ENCODE data around the gene EIPR1. TPM values are rescaled to one million over a fixed set of nuclear protein-coding genes. Genes with fewer than 3 reads are reported as not detected.

The EIPR1 gene
- polyA plus RNA-seq, 1 experiment: 49.2 TPM

DNA sequence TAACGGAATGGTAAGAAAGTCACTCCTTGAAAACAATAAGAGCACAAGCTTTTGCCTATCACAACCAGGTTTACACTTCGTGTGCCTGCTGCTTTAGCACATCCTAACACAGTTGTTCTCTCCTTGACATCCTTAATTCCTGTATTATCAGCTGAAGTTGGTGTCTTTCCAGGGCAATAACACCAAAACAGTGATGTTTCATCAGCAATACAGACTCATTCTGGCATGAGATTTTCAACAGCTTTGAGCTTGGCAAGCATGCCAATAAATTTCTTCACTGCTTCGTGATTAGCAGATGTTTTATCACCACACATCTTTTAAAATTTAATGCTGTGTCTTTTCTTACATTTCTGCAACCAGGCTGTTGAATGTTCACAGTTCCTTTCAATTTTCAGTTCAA, 148.4 kb downstream of the EIPR1 start:
- H3K27me3 ChIP-seq (ENCODE audit: control insufficient read depth, insufficient read depth, low read length): no peaks in the 10 kb centered on the region
- POLR2A ChIA-PET: no interaction called here
- DNase-seq (ENCODE audit: low read depth): no peak
- H3K36me3 ChIP-seq (ENCODE audit: control insufficient read depth, insufficient read depth, low read length): no peaks in the 10 kb centered on the region; the same call in 1 of the 2 replicates
- H3K4me3 ChIP-seq (ENCODE audit: low read depth, low read length): no peak overlapping the region
- TF ChIP-seq, protein P1, sequence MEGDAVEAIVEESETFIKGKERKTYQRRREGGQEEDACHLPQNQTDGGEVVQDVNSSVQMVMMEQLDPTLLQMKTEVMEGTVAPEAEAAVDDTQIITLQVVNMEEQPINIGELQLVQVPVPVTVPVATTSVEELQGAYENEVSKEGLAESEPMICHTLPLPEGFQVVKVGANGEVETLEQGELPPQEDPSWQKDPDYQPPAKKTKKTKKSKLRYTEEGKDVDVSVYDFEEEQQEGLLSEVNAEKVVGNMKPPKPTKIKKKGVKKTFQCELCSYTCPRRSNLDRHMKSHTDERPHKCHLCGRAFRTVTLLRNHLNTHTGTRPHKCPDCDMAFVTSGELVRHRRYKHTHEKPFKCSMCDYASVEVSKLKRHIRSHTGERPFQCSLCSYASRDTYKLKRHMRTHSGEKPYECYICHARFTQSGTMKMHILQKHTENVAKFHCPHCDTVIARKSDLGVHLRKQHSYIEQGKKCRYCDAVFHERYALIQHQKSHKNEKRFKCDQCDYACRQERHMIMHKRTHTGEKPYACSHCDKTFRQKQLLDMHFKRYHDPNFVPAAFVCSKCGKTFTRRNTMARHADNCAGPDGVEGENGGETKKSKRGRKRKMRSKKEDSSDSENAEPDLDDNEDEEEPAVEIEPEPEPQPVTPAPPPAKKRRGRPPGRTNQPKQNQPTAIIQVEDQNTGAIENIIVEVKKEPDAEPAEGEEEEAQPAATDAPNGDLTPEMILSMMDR (IDR thresholded peaks at IDR 0.05; ENCODE audit: insufficient read depth, low read depth, low read length): no peak
- CTCF ChIA-PET: interaction anchor here (0.7 kb wide), 1 partner anchor 13 kb away, joined by 3 read pairs; no protein-coding TSS in a partner anchor

DNA sequence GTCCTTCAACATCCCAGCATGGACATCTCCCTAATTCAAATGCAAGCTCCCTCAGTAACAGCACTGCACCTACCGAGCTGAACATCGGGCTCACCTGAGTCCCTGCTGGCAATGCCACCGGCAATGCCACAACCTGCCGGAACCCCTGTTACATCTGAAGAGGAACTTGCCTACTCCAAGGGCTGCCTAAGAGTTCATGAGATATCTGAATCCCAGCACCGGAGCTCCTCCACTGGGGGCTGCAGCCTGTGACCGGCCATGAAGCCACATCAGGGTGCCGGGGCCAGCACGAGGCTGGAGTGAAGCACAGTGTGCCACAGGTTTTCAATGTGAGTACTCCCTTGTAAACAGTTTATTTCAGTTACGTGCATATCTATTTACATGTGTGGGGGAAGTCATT, 152.9 kb downstream of the EIPR1 start:
- Histone ChIP-seq H3K4me3 (ENCODE audit: low read depth, low read length) (no peak overlapping the region), H3K27me3 (ENCODE audit: control insufficient read depth, insufficient read depth, low read length) (no peaks in the 10 kb centered on the region), H3K36me3 (ENCODE audit: control insufficient read depth, insufficient read depth, low read length) (no peaks in the 10 kb centered on the region)
- no peak for DNase-seq (ENCODE audit: low read depth)
- POLR2A ChIA-PET: no interaction called here
- TF ChIP-seq, protein P1 (IDR thresholded peaks at IDR 0.05; ENCODE audit: insufficient read depth, low read depth, low read length): no peak
- CTCF ChIA-PET: no interaction called here

DNA sequence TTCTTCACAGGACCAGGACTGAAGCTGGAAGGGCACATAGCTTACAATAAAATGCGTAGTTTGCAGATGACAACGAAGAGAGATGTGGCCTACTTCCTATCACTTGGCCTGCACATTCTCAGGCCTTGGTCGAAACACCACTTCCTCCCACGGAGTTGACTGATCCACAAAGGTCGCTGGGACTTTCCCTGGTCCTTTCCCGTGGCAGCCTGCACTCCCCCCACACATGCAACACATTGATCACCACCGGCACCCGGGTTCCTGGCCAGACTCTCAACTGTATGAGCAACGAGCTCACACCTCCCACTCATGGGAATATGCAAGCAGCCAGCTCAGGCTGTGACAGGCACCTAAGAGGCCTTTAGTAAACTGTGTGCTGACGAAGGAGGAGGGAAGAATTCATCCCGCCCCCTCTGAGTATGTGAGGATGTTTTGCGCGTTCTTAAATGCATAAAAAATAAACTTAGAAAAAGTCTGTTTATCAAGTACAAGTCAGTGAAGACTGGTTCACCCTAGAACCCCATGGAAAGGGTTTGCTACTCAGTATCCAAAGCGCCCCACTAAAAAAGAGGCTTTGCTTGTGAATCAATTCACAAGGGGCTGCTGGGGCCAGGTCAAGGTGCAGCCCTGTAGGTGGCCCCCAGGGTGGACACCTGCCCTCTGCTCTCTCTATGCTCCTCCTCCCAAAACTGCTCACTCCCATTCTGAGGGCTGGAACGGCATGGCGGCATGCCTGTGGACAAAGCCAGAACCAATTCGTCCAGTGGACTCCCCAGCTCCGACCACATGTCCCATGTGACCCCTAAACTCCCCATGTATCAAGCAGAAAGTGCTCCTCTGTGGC, 154.3 kb downstream of the EIPR1 start:
- Histone ChIP-seq H3K27me3 (ENCODE audit: control insufficient read depth, insufficient read depth, low read length) (no peaks in the 10 kb centered on the region), H3K4me3 (ENCODE audit: low read depth, low read length) (no peak overlapping the region), H3K36me3 (ENCODE audit: control insufficient read depth, insufficient read depth, low read length) (no peaks in the 10 kb centered on the region)
- POLR2A ChIA-PET: no interaction called here
- TF ChIP-seq, protein P1 (IDR thresholded peaks at IDR 0.05; ENCODE audit: insufficient read depth, low read depth, low read length): no peak
- CTCF ChIA-PET: interaction anchor here (0.6 kb wide), 1 partner anchor 24 kb away, joined by 4 read pairs; no protein-coding TSS in a partner anchor
- no peak for DNase-seq (ENCODE audit: low read depth)

DNA sequence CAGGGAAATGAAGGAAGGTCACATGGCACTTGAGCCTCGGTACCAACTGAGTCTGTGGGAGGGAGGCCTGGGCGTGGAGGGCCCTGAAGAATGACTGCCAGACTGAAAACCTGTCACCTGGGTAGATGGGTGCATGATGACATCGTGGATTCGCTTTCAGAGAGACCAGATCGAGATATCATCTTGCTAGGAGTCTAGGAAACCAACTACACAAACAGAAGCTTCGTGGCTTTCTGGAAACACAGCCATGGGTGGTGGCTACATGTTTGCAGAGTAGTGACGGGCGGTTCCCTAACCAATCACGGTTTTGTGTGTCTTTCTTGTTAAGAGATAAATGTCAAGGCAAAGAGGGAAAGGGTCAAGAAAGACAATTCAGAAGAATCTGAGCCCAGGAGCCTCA, 155.0 kb downstream of the EIPR1 start:
- H3K36me3 ChIP-seq (ENCODE audit: control insufficient read depth, insufficient read depth, low read length): no peaks in the 10 kb centered on the region
- no peak overlapping the region for H3K4me3 ChIP-seq (ENCODE audit: low read depth, low read length)
- H3K27me3 ChIP-seq (ENCODE audit: control insufficient read depth, insufficient read depth, low read length): no peaks in the 10 kb centered on the region
- TF ChIP-seq, protein P1 (IDR thresholded peaks at IDR 0.05; ENCODE audit: insufficient read depth, low read depth, low read length): no peak
- DNase-seq (ENCODE audit: low read depth): no peak
- CTCF ChIA-PET: no interaction called here
- POLR2A ChIA-PET: no interaction called here

DNA sequence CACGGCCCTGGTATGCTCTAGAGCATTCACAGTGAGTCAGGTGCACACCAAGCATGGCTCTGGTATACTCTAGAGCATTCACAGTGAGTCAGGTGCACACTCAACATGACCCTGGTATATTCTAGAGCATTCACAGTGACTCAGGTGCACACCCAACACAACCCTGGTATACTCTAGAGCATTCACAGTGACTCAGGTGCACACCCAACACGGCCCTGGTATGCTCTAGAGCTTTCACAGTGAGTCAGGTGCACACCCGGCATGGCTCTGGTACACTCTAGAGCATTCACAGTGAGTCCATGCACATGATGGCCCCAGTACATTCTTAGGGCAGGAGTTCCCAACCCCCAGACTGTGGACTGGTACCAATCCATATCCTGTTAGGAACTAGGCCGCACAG, 158.1 kb downstream of the EIPR1 start:
- CTCF ChIA-PET: no interaction called here
- POLR2A ChIA-PET: no interaction called here
- no peak overlapping the region for H3K4me3 ChIP-seq (ENCODE audit: low read depth, low read length)
- H3K27me3 ChIP-seq (ENCODE audit: control insufficient read depth, insufficient read depth, low read length): no peaks in the 10 kb centered on the region
- TF ChIP-seq, protein P1 (IDR thresholded peaks at IDR 0.05; ENCODE audit: insufficient read depth, low read depth, low read length): no peak
- DNase-seq (ENCODE audit: low read depth): no peak
- H3K36me3 ChIP-seq (ENCODE audit: control insufficient read depth, insufficient read depth, low read length): no peaks in the 10 kb centered on the region
